Panc1 (cell line): ENCODE results near the gene ORC5. TPM values are rescaled to one million over a fixed set of nuclear protein-coding genes. Genes with fewer than 3 reads are reported as not detected.

ENCODE experiments used
- ATAC-seq: fragments of 200-7000 bp; cut with Tn5 transposase; 2 replicates; pipeline ENCODE4 v1.9.1; 2020; ENCODE audit warnings: mild to moderate bottlenecking, moderate library complexity
- BruUV-seq: library from RNA; stranded (reverse); fragments of 400-500 nt; replicated peaks from 2 replicates; lab custom pipeline; 2021; lab: Mats Ljungman, UMichigan
- CTCF ChIA-PET: fragments of 300-600 bp; sonication (Branson Sonifier 250); formaldehyde crosslinking; loops from one replicate; lab custom pipeline; 2022; ENCODE audit warnings: antibody characterized with exemption; lab: Charles Lee
- POLR2A ChIA-PET: fragments of 300-600 bp; sonication (Branson Sonifier 250); formaldehyde crosslinking; loops from one replicate; lab custom pipeline; 2022; ENCODE audit warnings: antibody characterized with exemption; lab: Charles Lee
- DNase-seq: peaks from one replicate; pipeline ENCODE4 v3.0.0-alpha.2; 2010; ENCODE audit warnings: low read depth, low spot score
- H3K27ac ChIP-seq: 2 replicates; pipeline ENCODE4 v1.5.1; 2011; ENCODE audit warnings: mild to moderate bottlenecking, low read length, inconsistent platforms
- H3K27me3 ChIP-seq: fragments of 200-500 bp; sonication (Bioruptor generic); 2 replicates; pipeline ENCODE4 v1.6.0; 2014; ENCODE audit warnings: low read length, inconsistent platforms; ENCODE audit not compliant: control insufficient read depth, insufficient read depth
- H3K36me3 ChIP-seq: fragments of 200-500 bp; sonication (Bioruptor generic); 2 replicates; pipeline ENCODE4 v1.5.1; 2014; ENCODE audit warnings: inconsistent platforms, mild to moderate bottlenecking, low read length, moderate library complexity; ENCODE audit not compliant: control insufficient read depth, insufficient read depth
- H3K4me1 ChIP-seq: 2 replicates; pipeline ENCODE4 v1.5.1; 2011; ENCODE audit warnings: inconsistent platforms, mild to moderate bottlenecking, low read length, moderate library complexity; ENCODE audit not compliant: control insufficient read depth, insufficient read depth
- H3K4me3 ChIP-seq, 2 experiments: 2 replicates each; pipeline ENCODE4 v1.5.1; 2011 to 2012; ENCODE audit warnings: low read depth in 2 of 2, low read length in 2 of 2, mild to moderate bottlenecking in 2 of 2, inconsistent platforms in 1 of 2, moderate library complexity in 1 of 2
- H3K9me3 ChIP-seq: fragments of 200-500 bp; sonication (Bioruptor generic); 2 replicates; pipeline ENCODE4 v1.5.1; 2014; ENCODE audit warnings: low read depth, mild to moderate bottlenecking, inconsistent platforms, low read length, moderate library complexity; ENCODE audit not compliant: control insufficient read depth, insufficient read depth
- POLR2AphosphoS5 ChIP-seq: IDR thresholded peaks from 2 replicates; pipeline ENCODE4 v1.6.1; 2012; ENCODE audit warnings: mild to moderate bottlenecking, low read depth, low read length, moderate library complexity
- SIN3A ChIP-seq: IDR thresholded peaks from 2 replicates; pipeline ENCODE4 v1.6.1; 2012; ENCODE audit warnings: low read depth, mild to moderate bottlenecking, low read length, moderate library complexity, borderline replicate concordance; ENCODE audit not compliant: insufficient read depth
- TCF7L2 ChIP-seq: IDR thresholded peaks from 2 replicates; pipeline ENCODE4 v1.6.1; 2011; ENCODE audit warnings: mild to moderate bottlenecking, low read depth, low read length, inconsistent platforms
- in situ Hi-C: cut with HindIII; loops from 2 replicates; pipeline ENCODE4 v1.10.0; 2016; ENCODE audit warnings: low sequenced_read_pairs, low pct_unique_long_range_greater_than_20kb
- intact Hi-C: fragments of 100-400 bp; cut with micrococcal nuclease; formaldehyde crosslinking; loops from one replicate; pipeline ENCODE4 v1.10.0; 2022; ENCODE audit not compliant: unreplicated experiment
- total RNA-seq: library from RNA; stranded (reverse); gene quantifications from one replicate; pipeline ENCODE4 v1.2.1, GENCODE V29; 2021; ENCODE audit not compliant: unreplicated experiment
- TF ChIP-seq, protein P1 (sequence below), 2 experiments: IDR thresholded peaks; 2 replicates each; pipeline ENCODE4 v1.6.1; 2011 to 2012; ENCODE audit warnings: low read depth in 2 of 2, control low read depth in 1 of 2, low read length in 1 of 2, mild to moderate bottlenecking in 1 of 2, moderate library complexity in 1 of 2; ENCODE audit not compliant: insufficient read depth in 1 of 2
- TF ChIP-seq, protein P2 (sequence below): fragments of 450-650 bp; IDR thresholded peaks from 2 replicates; pipeline ENCODE4 v1.5.1; 2017; ENCODE audit warnings: mild to moderate bottlenecking

The ORC5 gene
- total RNA-seq, 1 experiment from 2014 or later = 24.6 TPM

DNA sequence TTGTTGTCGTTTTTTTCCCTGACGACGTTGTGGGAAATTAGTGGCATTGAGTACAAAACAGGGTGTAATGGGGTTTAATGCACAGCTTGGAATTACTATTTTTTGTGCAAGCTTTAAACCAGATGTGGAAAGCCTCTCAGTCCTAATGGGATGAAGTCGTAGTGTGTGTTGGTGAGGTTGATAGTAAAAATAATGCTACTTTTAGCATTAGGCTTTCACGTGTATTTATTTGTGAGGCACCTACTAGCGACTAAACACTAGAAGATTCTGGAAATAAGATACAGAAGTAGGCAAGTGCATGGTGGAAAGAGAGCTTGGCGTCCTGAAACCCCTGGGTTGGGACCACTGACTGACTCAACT lies 588 bp upstream of the ORC5 start:
- intact Hi-C loops (no loop called here), in situ Hi-C loops (no loop called here)
- ATAC-seq = no peak
- no peak for DNase-seq
- peaks cover 9% of the 10 kb centered on the region for H3K36me3 ChIP-seq
- H3K27me3 ChIP-seq = no peaks in the 10 kb centered on the region
- TF ChIP-seq, protein P1, sequence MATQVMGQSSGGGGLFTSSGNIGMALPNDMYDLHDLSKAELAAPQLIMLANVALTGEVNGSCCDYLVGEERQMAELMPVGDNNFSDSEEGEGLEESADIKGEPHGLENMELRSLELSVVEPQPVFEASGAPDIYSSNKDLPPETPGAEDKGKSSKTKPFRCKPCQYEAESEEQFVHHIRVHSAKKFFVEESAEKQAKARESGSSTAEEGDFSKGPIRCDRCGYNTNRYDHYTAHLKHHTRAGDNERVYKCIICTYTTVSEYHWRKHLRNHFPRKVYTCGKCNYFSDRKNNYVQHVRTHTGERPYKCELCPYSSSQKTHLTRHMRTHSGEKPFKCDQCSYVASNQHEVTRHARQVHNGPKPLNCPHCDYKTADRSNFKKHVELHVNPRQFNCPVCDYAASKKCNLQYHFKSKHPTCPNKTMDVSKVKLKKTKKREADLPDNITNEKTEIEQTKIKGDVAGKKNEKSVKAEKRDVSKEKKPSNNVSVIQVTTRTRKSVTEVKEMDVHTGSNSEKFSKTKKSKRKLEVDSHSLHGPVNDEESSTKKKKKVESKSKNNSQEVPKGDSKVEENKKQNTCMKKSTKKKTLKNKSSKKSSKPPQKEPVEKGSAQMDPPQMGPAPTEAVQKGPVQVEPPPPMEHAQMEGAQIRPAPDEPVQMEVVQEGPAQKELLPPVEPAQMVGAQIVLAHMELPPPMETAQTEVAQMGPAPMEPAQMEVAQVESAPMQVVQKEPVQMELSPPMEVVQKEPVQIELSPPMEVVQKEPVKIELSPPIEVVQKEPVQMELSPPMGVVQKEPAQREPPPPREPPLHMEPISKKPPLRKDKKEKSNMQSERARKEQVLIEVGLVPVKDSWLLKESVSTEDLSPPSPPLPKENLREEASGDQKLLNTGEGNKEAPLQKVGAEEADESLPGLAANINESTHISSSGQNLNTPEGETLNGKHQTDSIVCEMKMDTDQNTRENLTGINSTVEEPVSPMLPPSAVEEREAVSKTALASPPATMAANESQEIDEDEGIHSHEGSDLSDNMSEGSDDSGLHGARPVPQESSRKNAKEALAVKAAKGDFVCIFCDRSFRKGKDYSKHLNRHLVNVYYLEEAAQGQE (IDR thresholded peaks at IDR 0.05; ENCODE audit: insufficient read depth in 1 of 2, low read depth in 2 of 2, low read length in 1 of 2) = no peak
- no peak for TF ChIP-seq POLR2AphosphoS5
- TF ChIP-seq, protein P2, sequence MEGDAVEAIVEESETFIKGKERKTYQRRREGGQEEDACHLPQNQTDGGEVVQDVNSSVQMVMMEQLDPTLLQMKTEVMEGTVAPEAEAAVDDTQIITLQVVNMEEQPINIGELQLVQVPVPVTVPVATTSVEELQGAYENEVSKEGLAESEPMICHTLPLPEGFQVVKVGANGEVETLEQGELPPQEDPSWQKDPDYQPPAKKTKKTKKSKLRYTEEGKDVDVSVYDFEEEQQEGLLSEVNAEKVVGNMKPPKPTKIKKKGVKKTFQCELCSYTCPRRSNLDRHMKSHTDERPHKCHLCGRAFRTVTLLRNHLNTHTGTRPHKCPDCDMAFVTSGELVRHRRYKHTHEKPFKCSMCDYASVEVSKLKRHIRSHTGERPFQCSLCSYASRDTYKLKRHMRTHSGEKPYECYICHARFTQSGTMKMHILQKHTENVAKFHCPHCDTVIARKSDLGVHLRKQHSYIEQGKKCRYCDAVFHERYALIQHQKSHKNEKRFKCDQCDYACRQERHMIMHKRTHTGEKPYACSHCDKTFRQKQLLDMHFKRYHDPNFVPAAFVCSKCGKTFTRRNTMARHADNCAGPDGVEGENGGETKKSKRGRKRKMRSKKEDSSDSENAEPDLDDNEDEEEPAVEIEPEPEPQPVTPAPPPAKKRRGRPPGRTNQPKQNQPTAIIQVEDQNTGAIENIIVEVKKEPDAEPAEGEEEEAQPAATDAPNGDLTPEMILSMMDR = no peak
- no peak for TF ChIP-seq TCF7L2
- no peak for TF ChIP-seq SIN3A
- ChIA-PET CTCF (no interaction called here), POLR2A (interaction anchor here (0.6 kb wide), 1 partner anchor 730 kb away, joined by 4 read pairs; no protein-coding TSS in a partner anchor)
- BruUV-seq = TSS peak; percentile 99
- H3K4me1 ChIP-seq = peaks cover 11% of the 10 kb centered on the region
- H3K9me3 ChIP-seq = no peaks in the 10 kb centered on the region
- peak overlapping the region; percentile 68 to 90 for H3K4me3 ChIP-seq
- peak overlapping the region; percentile 96 for H3K27ac ChIP-seq

DNA sequence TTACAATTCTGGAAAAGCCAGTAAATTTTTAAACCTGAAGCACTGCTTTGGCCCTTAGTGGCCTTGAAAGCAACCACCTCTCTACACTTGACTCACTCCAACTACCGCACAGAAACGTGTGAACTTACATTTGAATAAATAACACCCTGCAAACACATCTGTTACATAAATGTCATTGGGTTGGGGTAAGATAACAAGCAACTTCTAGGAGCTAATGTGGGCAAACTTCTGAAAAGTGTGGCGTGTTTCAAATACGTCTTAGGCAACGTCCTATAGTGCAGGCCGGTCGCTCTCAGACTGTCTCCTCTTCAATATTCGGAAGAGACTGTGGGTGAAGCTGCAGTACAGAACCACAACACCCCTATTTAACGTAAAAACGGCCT lies 474 bp downstream of the ORC5 start:
- in situ Hi-C loops = no loop called here
- H3K27ac ChIP-seq = peak overlapping the region; percentile 96
- TF ChIP-seq, protein P1 (IDR thresholded peaks at IDR 0.05; ENCODE audit: insufficient read depth in 1 of 2, low read depth in 2 of 2, low read length in 1 of 2) = no peak
- no peak for TF ChIP-seq SIN3A
- no peak for TF ChIP-seq TCF7L2
- no peak for TF ChIP-seq POLR2AphosphoS5
- TF ChIP-seq, protein P2 = no peak
- peaks cover 10% of the 10 kb centered on the region for H3K36me3 ChIP-seq
- no peaks in the 10 kb centered on the region for H3K27me3 ChIP-seq
- TSS peak; percentile 88 for BruUV-seq
- ATAC-seq = peak; percentile 69
- no peaks in the 10 kb centered on the region for H3K9me3 ChIP-seq
- POLR2A ChIA-PET = no interaction called here
- intact Hi-C loops = no loop called here
- no peak for DNase-seq
- CTCF ChIA-PET = no interaction called here
- H3K4me3 ChIP-seq = peak overlapping the region; percentile 68 to 90
- peaks cover 11% of the 10 kb centered on the region for H3K4me1 ChIP-seq
